Measurements from ENCODE around the gene RFC3. TPM values are rescaled to one million over a fixed set of nuclear protein-coding genes. Genes with fewer than 3 reads are reported as not detected.

The RFC3 gene
- total RNA-seq, 1 experiment from 2014 or later, result 64.4 TPM

DNA sequence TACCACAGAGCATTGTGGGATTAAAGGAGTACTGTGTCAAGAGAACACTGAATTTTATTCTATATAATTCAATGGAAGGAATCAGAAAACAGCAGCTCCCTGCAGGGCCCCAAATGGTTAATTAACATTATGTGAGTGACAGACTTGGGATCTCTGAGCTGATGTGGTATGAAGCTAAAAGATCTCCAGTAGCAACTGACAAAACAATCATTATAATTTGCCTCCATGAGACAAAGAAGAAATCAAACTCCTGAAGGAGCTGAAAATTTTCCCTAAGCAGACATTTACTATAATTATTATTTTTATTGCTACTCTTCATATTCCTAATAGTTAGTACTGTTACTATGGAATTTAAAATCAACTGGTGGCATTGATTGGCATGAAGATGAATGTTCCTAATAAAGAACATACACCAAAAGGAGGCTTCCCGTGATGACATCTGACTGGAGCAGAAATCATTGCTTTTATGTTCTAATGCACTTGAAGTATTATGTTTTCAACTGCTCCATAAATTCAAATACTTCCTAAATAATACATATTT, 28.8 kb upstream of the RFC3 start:
- H3K36me3 ChIP-seq (ENCODE audit: insufficient read depth, low read length, poor library complexity, severe bottlenecking), result no peaks in the 10 kb centered on the region
- no peaks in the 10 kb centered on the region for H3K4me1 ChIP-seq (ENCODE audit: insufficient read depth, low read length, poor library complexity, severe bottlenecking)
- H3K27me3 ChIP-seq (replicated peaks; ENCODE audit: insufficient read depth, low read depth, low read length, poor library complexity), result no peaks in the 10 kb centered on the region
- CTCF ChIA-PET, result no interaction called here
- no peak for DNase-seq (ENCODE audit: low spot score)
- no peaks in the 10 kb centered on the region for H3K9me3 ChIP-seq (ENCODE audit: low read depth, low read length, poor library complexity, severe bottlenecking)
- H3K4me3 ChIP-seq (ENCODE audit: low read depth, low read length, poor library complexity, severe bottlenecking), result no peak overlapping the region
- no peak overlapping the region for H3K27ac ChIP-seq (ENCODE audit: low read depth, low read length, poor library complexity, severe bottlenecking)
- POLR2A ChIA-PET (ENCODE audit: low non-redundant PET), result no interaction called here
- intact Hi-C loops (cut with micrococcal nuclease; ENCODE audit: unreplicated experiment), result no loop called here
- no TSS peak for BruUV-seq (replicated peaks)
- TF ChIP-seq EZH2 (IDR thresholded peaks at IDR 0.05; ENCODE audit: borderline replicate concordance, low read depth, low read length, poor library complexity, severe bottlenecking), result no peak
- TF ChIP-seq CTCF (conservative IDR thresholded peaks at IDR 0.05; ENCODE audit: low read depth, low read length), result no peak

DNA sequence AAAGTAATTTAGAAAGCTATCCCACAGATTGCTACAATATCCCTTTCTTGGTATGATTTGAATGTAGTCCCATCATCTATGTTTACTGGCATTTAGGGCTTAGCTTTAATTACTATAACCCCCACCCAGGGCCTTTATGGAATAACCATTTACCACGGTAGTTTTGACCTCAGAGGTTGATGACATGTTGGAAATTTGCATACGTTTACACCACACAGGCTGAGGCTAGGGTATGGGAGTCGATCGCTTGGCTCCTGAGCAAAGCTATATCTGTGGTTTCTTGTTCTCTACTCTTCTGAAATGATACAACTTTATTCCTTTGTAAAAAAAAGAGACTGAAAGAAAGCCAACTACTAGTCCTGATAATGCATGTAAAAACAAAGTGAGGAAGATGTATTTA, 28.2 kb upstream of the RFC3 start:
- CTCF ChIA-PET, result no interaction called here
- TF ChIP-seq EZH2 (IDR thresholded peaks at IDR 0.05; ENCODE audit: borderline replicate concordance, low read depth, low read length, poor library complexity, severe bottlenecking) (no peak), CTCF (conservative IDR thresholded peaks at IDR 0.05; ENCODE audit: low read depth, low read length) (no peak)

GRCh38 chr13:33793726-33794125, 24.2 kb upstream of the RFC3 start:
- CTCF ChIA-PET, result no interaction called here

More for the DNA sequence above, 28.2 kb upstream of the RFC3 start:
- intact Hi-C loops (cut with micrococcal nuclease; ENCODE audit: unreplicated experiment), result loop anchor here (10.0 kb wide), 1 partner anchor 285 kb away; no protein-coding TSS in a partner anchor
- Histone ChIP-seq H3K27me3 (replicated peaks; ENCODE audit: insufficient read depth, low read depth, low read length, poor library complexity) (no peaks in the 10 kb centered on the region), H3K4me3 (ENCODE audit: low read depth, low read length, poor library complexity, severe bottlenecking) (no peak overlapping the region), H3K4me1 (ENCODE audit: insufficient read depth, low read length, poor library complexity, severe bottlenecking) (no peaks in the 10 kb centered on the region), H3K36me3 (ENCODE audit: insufficient read depth, low read length, poor library complexity, severe bottlenecking) (no peaks in the 10 kb centered on the region), H3K9me3 (ENCODE audit: low read depth, low read length, poor library complexity, severe bottlenecking) (no peaks in the 10 kb centered on the region), H3K27ac (ENCODE audit: low read depth, low read length, poor library complexity, severe bottlenecking) (no peak overlapping the region)
- no peak for DNase-seq (ENCODE audit: low spot score)
- POLR2A ChIA-PET (ENCODE audit: low non-redundant PET), result no interaction called here
- no TSS peak for BruUV-seq (replicated peaks)

More at GRCh38 chr13:33793726-33794125, 24.2 kb upstream of the RFC3 start:
- no peaks in the 10 kb centered on the region for H3K4me1 ChIP-seq (ENCODE audit: insufficient read depth, low read length, poor library complexity, severe bottlenecking)
- DNase-seq (ENCODE audit: low spot score), result no peak
- H3K4me3 ChIP-seq (ENCODE audit: low read depth, low read length, poor library complexity, severe bottlenecking), result no peak overlapping the region
- intact Hi-C loops (cut with micrococcal nuclease; ENCODE audit: unreplicated experiment), result loop anchor here (10.0 kb wide), 1 partner anchor 281 kb away; no protein-coding TSS in a partner anchor
- no peaks in the 10 kb centered on the region for H3K27me3 ChIP-seq (replicated peaks; ENCODE audit: insufficient read depth, low read depth, low read length, poor library complexity)
- H3K27ac ChIP-seq (ENCODE audit: low read depth, low read length, poor library complexity, severe bottlenecking), result no peak overlapping the region
- H3K36me3 ChIP-seq (ENCODE audit: insufficient read depth, low read length, poor library complexity, severe bottlenecking), result no peaks in the 10 kb centered on the region
- no peaks in the 10 kb centered on the region for H3K9me3 ChIP-seq (ENCODE audit: low read depth, low read length, poor library complexity, severe bottlenecking)
- POLR2A ChIA-PET (ENCODE audit: low non-redundant PET), result no interaction called here
- BruUV-seq (replicated peaks), result no TSS peak
- no peak for TF ChIP-seq EZH2 (IDR thresholded peaks at IDR 0.05; ENCODE audit: borderline replicate concordance, low read depth, low read length, poor library complexity, severe bottlenecking)
- no peak for TF ChIP-seq CTCF (conservative IDR thresholded peaks at IDR 0.05; ENCODE audit: low read depth, low read length)

Measured in A673 (cell line).